Mesodermal cell (in vitro differentiated cells): Measurements from ENCODE around the gene PADI2.

Experiments
- H3K27ac ChIP-seq: 2 replicates; pipeline ENCODE4 v1.7.0; 2013; ENCODE audit warnings: mild to moderate bottlenecking, low read depth, low read length, moderate library complexity; ENCODE audit not compliant: severe bottlenecking
- H3K36me3 ChIP-seq: 2 replicates; pipeline ENCODE4 v1.7.1; 2013; ENCODE audit warnings: mild to moderate bottlenecking, low read length, moderate library complexity; ENCODE audit not compliant: control insufficient read depth, insufficient read depth
- H3K4me1 ChIP-seq: one replicate; pipeline ENCODE4 v1.7.1; 2013; ENCODE audit warnings: mild to moderate bottlenecking, low read length; ENCODE audit not compliant: insufficient read depth, control insufficient read depth, poor library complexity, severe bottlenecking
- H3K4me3 ChIP-seq: 2 replicates; pipeline ENCODE4 v1.7.0; 2013; ENCODE audit warnings: low read length, control low read depth, mild to moderate bottlenecking; ENCODE audit not compliant: insufficient read depth, poor library complexity, severe bottlenecking; ENCODE audit errors: extremely low read depth
- H3K9me3 ChIP-seq: 2 replicates; pipeline ENCODE4 v1.7.1; 2013; ENCODE audit warnings: mild to moderate bottlenecking, low read length, moderate library complexity; ENCODE audit not compliant: control insufficient read depth
- WGBS, 2 experiments: methylation state at CpG; one replicate each; pipeline ENCODE4 v1.1.5; 2013; ENCODE audit warnings: missing lambda C conversion rate in 2 of 2; ENCODE audit not compliant: insufficient coverage in 2 of 2; 5-methylcytosine and 5-hydroxymethylcytosine counted together

Gene PADI2

GRCh38 chr1:17122521-17123164, 3.4 kb upstream of the PADI2 start:
- H3K27ac ChIP-seq: no peak overlapping the region
- no peaks in the 10 kb centered on the region for H3K36me3 ChIP-seq
- H3K9me3 ChIP-seq: no peaks in the 10 kb centered on the region
- peaks cover 28% of the 10 kb centered on the region for H3K4me1 ChIP-seq
- no peak overlapping the region for H3K4me3 ChIP-seq
- 80 to 88% methylated on average over 5 to 7 of the region's 9 CpGs for WGBS, 2 experiments

GRCh38 chr1:17121881-17122280, 2.6 kb upstream of the PADI2 start:
- Histone ChIP-seq H3K9me3 (no peaks in the 10 kb centered on the region), H3K4me3 (no peak overlapping the region), H3K36me3 (no peaks in the 10 kb centered on the region), H3K27ac (no peak overlapping the region), H3K4me1 (peaks cover 27% of the 10 kb centered on the region)
- WGBS, 2 experiments: 87 to 90% methylated on average over 7 of the region's 8 CpGs

- H3K9me3 ChIP-seq: no peaks in the 10 kb centered on the region
- H3K27ac ChIP-seq: no peak overlapping the region
- WGBS, 2 experiments: 88 to 92% methylated on average over 16 to 18 of the region's 23 CpGs
- H3K4me3 ChIP-seq: no peak overlapping the region
- H3K36me3 ChIP-seq: no peaks in the 10 kb centered on the region
- peaks cover 27% of the 10 kb centered on the region for H3K4me1 ChIP-seq
Measured at GRCh38 chr1:17120962-17121837, 1.9 kb upstream of the PADI2 start.

- Histone ChIP-seq H3K27ac (no peak overlapping the region), H3K4me3 (no peak overlapping the region), H3K9me3 (no peaks in the 10 kb centered on the region), H3K36me3 (no peaks in the 10 kb centered on the region), H3K4me1 (peaks cover 24% of the 10 kb centered on the region)
- WGBS, 2 experiments: 100% methylated on average over 1 to 4 of the region's 5 CpGs
Measured at GRCh38 chr1:17120481-17120877, 1.2 kb upstream of the PADI2 start.

GRCh38 chr1:17119773-17120480, 676 bp upstream of the PADI2 start:
- H3K4me3 ChIP-seq: peak overlapping the region; percentile 37
- H3K36me3 ChIP-seq: no peaks in the 10 kb centered on the region
- no peak overlapping the region for H3K27ac ChIP-seq
- no peaks in the 10 kb centered on the region for H3K9me3 ChIP-seq
- peaks cover 24% of the 10 kb centered on the region for H3K4me1 ChIP-seq
- WGBS, 2 experiments: 37% methylated on average over 11 to 13 of the region's 20 CpGs

- H3K9me3 ChIP-seq: no peaks in the 10 kb centered on the region
- H3K36me3 ChIP-seq: no peaks in the 10 kb centered on the region
- peaks cover 24% of the 10 kb centered on the region for H3K4me1 ChIP-seq
- 4 to 5% methylated on average over 10 to 14 of the region's 14 CpGs for WGBS, 2 experiments
- H3K27ac ChIP-seq: no peak overlapping the region
- no peak overlapping the region for H3K4me3 ChIP-seq
Measured at GRCh38 chr1:17118706-17119075, 560 bp downstream of the PADI2 start.

GRCh38 chr1:17118268-17118667, 983 bp downstream of the PADI2 start:
- H3K36me3 ChIP-seq: no peaks in the 10 kb centered on the region
- WGBS, 2 experiments: 37% methylated on average over 3 of the region's 7 CpGs; no CpG with 5 or more reads in 1 of the 2 experiments
- no peak overlapping the region for H3K4me3 ChIP-seq
- peaks cover 23% of the 10 kb centered on the region for H3K4me1 ChIP-seq
- H3K9me3 ChIP-seq: no peaks in the 10 kb centered on the region
- H3K27ac ChIP-seq: no peak overlapping the region

- Histone ChIP-seq H3K9me3 (no peaks in the 10 kb centered on the region), H3K27ac (no peak overlapping the region), H3K4me3 (no peak overlapping the region), H3K4me1 (peaks cover 17% of the 10 kb centered on the region), H3K36me3 (no peaks in the 10 kb centered on the region)
- WGBS, 2 experiments: 68 to 83% methylated on average over 12 to 15 of the region's 16 CpGs
Measured at GRCh38 chr1:17117451-17118265, 1.6 kb downstream of the PADI2 start.

GRCh38 chr1:17116643-17117042, 2.6 kb downstream of the PADI2 start:
- Histone ChIP-seq H3K36me3 (no peaks in the 10 kb centered on the region), H3K4me1 (peaks cover 15% of the 10 kb centered on the region)
- WGBS, 2 experiments: 33 to 71% methylated on average over 1 of the region's 1 CpG

GRCh38 chr1:17113963-17114362, 5.3 kb downstream of the PADI2 start:
- Histone ChIP-seq H3K27ac (no peak overlapping the region), H3K36me3 (no peaks in the 10 kb centered on the region), H3K9me3 (no peaks in the 10 kb centered on the region), H3K4me3 (no peak overlapping the region), H3K4me1 (peaks cover 4% of the 10 kb centered on the region)
- WGBS, 2 experiments: 38 to 79% methylated on average over 4 to 5 of the region's 7 CpGs

More at GRCh38 chr1:17116643-17117042, 2.6 kb downstream of the PADI2 start:
- Histone ChIP-seq H3K9me3 (no peaks in the 10 kb centered on the region), H3K27ac (no peak overlapping the region), H3K4me3 (no peak overlapping the region)
